ENCODE data around the gene ARID3A.

ARID3A gene

DNA sequence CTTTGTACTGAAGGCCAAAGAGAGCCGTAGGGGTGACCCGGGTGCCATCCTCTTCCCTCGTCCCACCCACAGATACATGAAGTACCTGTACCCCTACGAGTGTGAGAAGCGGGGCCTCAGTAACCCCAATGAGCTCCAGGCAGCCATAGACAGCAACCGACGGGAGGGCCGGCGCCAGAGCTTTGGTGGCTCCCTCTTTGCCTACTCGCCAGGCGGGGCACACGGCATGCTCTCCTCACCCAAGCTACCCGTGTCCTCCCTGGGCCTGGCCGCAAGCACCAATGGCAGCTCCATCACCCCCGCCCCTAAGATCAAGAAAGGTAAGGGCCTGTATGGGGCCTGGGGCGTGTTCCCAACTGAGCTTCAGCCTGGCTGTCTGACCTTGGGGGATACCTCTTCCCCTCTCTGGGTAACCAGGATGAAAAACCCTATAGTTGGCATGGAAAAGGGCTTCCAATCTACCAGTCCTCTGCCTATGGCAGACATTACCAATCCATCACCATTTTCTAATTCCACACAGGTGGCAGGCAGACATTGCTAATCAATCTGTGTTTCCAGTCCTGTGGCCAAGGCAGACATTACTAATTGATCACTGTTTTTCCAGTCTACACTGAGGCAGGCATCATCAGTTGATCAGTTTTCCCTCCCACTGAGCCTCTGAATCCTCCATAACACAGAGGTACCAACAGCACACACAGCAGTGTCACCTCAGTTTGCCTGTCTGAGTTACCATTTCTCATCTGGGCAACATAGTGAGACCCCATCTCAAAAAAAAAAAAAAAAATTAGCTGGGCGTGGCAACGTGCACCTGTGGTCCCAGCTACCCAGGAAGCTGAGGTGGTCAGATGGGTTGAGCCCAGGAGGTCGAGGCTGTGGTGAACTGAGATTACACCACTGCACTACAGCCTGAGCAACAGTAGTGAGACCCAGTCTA, 39.2 kb downstream of the ARID3A start:
- no peak for DNase-seq

DNA sequence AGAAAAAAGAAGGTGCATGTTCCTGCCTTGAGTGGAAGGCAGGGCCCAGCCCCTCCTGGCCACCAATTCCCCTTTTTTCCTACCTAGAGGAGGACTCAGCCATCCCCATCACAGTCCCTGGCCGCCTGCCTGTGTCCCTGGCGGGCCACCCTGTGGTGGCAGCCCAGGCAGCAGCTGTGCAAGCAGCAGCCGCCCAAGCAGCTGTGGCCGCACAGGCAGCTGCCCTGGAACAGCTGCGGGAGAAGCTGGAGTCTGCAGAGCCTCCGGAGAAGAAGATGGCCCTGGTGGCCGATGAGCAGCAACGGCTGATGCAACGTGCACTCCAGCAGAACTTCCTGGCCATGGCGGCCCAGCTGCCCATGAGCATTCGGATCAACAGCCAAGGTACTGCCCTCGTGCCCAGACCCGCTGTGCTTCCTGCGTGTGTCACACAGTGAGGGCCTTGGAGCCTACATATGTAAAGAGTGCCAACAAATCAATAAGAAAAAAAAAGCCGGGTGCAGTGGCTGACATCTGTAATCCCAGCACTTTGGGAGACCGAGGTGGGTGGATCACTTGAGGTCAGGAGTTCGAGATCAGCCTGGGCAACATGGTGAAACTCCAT, 40.8 kb downstream of the ARID3A start:
- no peak for DNase-seq

- no peak for DNase-seq
Observed at GRCh38 chr19:970695-971094, 44.9 kb downstream of the ARID3A start.

DNA sequence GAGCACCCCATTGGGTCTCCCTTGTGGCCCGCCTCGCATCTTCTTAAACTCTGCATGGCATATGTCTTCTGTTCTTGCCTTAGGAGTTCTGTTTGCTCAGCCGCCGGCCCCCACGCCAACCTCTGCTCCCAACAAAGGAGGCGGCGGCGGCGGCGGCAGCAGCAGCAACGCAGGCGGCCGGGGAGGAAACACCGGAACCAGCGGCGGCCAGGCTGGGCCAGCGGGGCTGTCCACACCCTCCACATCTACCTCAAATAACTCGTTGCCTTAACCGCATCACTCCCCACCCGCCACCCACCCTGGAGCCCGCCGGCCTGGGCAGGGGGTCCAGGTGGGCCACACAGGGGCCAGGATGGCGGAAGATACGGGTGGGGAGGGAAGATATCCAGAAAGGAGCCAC, 46.0 kb downstream of the ARID3A start:
- DNase-seq, result no peak

DNA sequence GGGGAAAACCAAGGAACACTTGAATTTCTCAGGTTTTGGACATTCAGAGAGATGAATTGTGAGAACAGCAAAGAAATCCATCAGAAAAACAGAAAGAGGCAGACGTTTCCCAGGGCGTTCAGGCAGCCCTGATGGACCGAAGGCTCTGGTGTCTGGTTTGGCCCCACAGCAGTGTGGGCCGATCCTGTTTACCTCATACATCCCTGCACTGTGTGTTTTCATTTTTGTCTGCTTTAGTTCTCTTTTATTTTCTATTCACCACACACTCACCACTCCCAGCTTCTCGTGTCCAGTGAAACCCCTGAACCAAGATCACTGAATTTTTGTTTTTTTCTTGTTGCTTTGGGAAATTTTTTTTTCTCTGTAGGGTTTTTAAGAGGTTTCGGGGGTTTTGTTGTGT, 46.4 kb downstream of the ARID3A start:
- no peak for DNase-seq

GRCh38 chr19:973726-974563, 48.1 kb downstream of the ARID3A start:
- DNase-seq, result no peak

GRCh38 chr19:974564-975257, 48.9 kb downstream of the ARID3A start:
- no peak for DNase-seq

- DNase-seq, result no peak
Observed at GRCh38 chr19:976476-976875, 50.6 kb downstream of the ARID3A start.

DNA sequence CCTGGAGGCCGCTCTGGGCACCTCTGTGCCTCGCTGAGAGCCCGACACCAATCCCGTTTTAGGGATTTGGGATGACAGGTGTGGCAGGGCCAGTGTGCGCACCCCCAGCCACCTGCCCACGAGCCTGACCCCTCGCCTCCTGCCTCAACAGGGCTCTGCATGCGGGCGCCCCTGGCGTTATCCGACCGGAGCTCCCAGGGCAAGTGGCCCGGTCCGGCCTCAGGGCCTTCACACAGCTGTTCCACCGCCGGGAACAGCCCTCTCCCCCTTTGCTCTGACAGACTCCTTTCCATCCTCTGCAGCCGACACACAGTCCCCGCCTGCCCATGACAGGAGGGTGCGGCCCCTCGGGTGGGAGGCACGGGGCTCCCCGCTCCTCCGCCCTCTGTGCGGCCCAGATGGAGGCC, 51.2 kb downstream of the ARID3A start:
- DNase-seq, result no peak

- DNase-seq, result no peak
Observed at GRCh38 chr19:979318-979741, 53.5 kb downstream of the ARID3A start.

- DNase-seq, result no peak
Observed at GRCh38 chr19:980133-980998, 54.5 kb downstream of the ARID3A start.

GRCh38 chr19:982567-983170, 56.8 kb downstream of the ARID3A start:
- DNase-seq, result peak; percentile 73 to 74

- DNase-seq, result peak; percentile 89 to 90
Observed at GRCh38 chr19:984165-984967, 58.5 kb downstream of the ARID3A start, which contains the start of gene WDR18. TSS of gene WDR18 (plus strand) at chr19:984345. CDS start at chr19:984354, 9 bp downstream.

- no peak for DNase-seq
Observed at GRCh38 chr19:986083-986482, 60.2 kb downstream of the ARID3A start.

GRCh38 chr19:988081-988480, 62.2 kb downstream of the ARID3A start:
- no peak for DNase-seq

DNA sequence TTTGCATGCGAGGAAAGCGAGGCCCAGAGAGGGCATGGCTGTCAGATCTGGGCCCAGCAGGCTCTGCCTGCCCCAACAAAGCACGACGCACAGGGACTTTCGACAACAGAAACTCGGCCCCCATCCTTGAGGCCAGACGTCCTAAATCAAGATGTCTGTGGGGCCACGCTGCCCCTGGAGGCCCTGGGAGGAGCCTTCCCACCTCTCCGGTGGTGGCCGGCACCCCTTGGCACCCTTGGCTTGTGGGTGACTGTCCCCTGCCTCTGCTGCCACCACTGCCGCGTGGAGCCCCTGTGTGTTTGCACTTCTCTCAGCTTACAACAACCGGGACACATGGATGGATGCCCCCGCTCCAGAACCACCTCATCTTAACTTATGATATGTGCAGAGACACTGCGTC, 62.7 kb downstream of the ARID3A start:
- DNase-seq, result no peak

GRCh38 chr19:989381-990081, 63.7 kb downstream of the ARID3A start:
- no peak for DNase-seq

GRCh38 chr19:990119-990571, 64.3 kb downstream of the ARID3A start:
- no peak for DNase-seq

DNA sequence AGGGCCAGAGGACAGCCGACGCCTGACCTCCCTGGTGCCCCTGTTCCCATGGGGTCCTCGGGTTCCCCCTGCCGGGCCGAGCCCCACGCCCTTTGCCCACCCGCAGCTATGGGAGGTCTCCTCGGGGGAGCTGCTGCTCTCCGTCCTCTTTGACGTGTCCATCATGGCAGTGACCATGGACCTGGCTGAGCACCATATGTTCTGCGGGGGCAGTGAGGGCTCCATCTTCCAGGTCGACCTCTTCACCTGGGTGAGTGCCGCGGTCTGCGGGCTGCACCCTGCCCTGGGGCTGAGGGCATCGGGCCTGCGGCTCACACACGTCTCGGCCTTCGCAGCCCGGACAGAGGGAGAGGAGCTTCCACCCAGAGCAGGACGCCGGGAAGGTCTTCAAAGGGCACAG, 64.9 kb downstream of the ARID3A start:
- DNase-seq, result no peak
